GM12878 (cell line): Measurements from ENCODE around the gene MYO18B. TPM values are rescaled to one million over a fixed set of nuclear protein-coding genes. Genes with fewer than 3 reads are reported as not detected.

Source experiments
- ATAC-seq: fragments of 200-7000 bp; cut with Tn5 transposase; 3 replicates; pipeline ENCODE4 v1.9.1; 2020; ENCODE audit warnings: mild to moderate bottlenecking, moderate library complexity
- BruUV-seq: library from RNA; stranded (reverse); fragments of 400-500 nt; replicated peaks from 2 replicates; lab custom pipeline; 2021; lab: Mats Ljungman, UMichigan
- CTCF ChIA-PET: fragments of 300-600 bp; sonication (Branson Sonifier 250); formaldehyde crosslinking; extraction: SDS; loops from one replicate; lab custom pipeline; 2021; ENCODE audit warnings: inconsistent platforms; lab: Yijun Ruan, JAX
- POLR2A ChIA-PET: fragments of 350-600 bp; formaldehyde crosslinking; extraction: SDS; loops from one replicate; lab custom pipeline; 2021; ENCODE audit warnings: inconsistent platforms; lab: Charles Lee
- RAD21 ChIA-PET: fragments of 300-600 bp; sonication (Branson Sonifier 250); formaldehyde crosslinking; loops from one replicate; lab custom pipeline; 2023; ENCODE audit warnings: antibody characterized with exemption; ENCODE audit not compliant: unreplicated experiment; lab: Charles Lee
- SMC1A ChIA-PET: fragments of 300-600 bp; sonication (Branson Sonifier 250); formaldehyde crosslinking; loops from one replicate; lab custom pipeline; 2023; ENCODE audit not compliant: unreplicated experiment, uncharacterized antibody; lab: Charles Lee
- DNase-seq: peaks from one replicate; pipeline ENCODE4 v3.0.0-alpha.2; 2011; ENCODE audit warnings: low read depth, low spot score
- FAIRE-seq: peaks from 3 replicates; lab custom pipeline; 2011; peaks lifted over from hg19 to GRCh38; lab: Jason Lieb, UNC
- H2AFZ ChIP-seq: 2 replicates; pipeline ENCODE4 v1.6.0; 2011; ENCODE audit warnings: low read depth, low read length, control low read depth; ENCODE audit not compliant: control insufficient read depth
- H3K27ac ChIP-seq: 2 replicates; pipeline ENCODE4 v1.5.1; 2011; ENCODE audit warnings: control low read depth; ENCODE audit not compliant: control insufficient read depth, insufficient read depth
- H3K27me3 ChIP-seq, 2 experiments: replicated peaks in 1 of 2; 2 replicates each; pipeline versions ENCODE4 v1.6.0 to v1.6.1; 2011; ENCODE audit warnings: low read length in 1 of 2; ENCODE audit not compliant: control insufficient read depth in 2 of 2, insufficient read depth in 2 of 2
- H3K36me3 ChIP-seq, 2 experiments: 2 replicates each; pipeline ENCODE4 v1.5.1; 2011; ENCODE audit warnings: low read length in 1 of 2; ENCODE audit not compliant: control insufficient read depth in 2 of 2, insufficient read depth in 2 of 2
- H3K4me1 ChIP-seq: 2 replicates; pipeline ENCODE4 v1.6.1; 2011; ENCODE audit warnings: mild to moderate bottlenecking, low read length, moderate library complexity, mixed read lengths; ENCODE audit not compliant: control insufficient read depth, insufficient read depth
- H3K4me2 ChIP-seq: 2 replicates; pipeline ENCODE4 v1.6.0; 2011; ENCODE audit warnings: control low read depth; ENCODE audit not compliant: control insufficient read depth, insufficient read depth
- H3K4me3 ChIP-seq: fragments of 200-600 bp; sonication (generic); 2 replicates; pipeline ENCODE4 v1.5.1; 2016
- H3K79me2 ChIP-seq: 2 replicates; pipeline ENCODE4 v1.6.0; 2011; ENCODE audit warnings: low read length; ENCODE audit not compliant: control insufficient read depth, insufficient read depth
- H3K9ac ChIP-seq: 2 replicates; pipeline ENCODE4 v1.8.0; 2011; ENCODE audit warnings: low read length, control low read depth, mixed read lengths; ENCODE audit not compliant: control insufficient read depth, insufficient read depth
- H3K9me3 ChIP-seq: replicated peaks from 3 replicates; pipeline ENCODE4 v1.5.1; 2011; ENCODE audit warnings: mild to moderate bottlenecking, low read length; ENCODE audit not compliant: control insufficient read depth, insufficient read depth
- H4K20me1 ChIP-seq: 2 replicates; pipeline ENCODE4 v1.6.0; 2011; ENCODE audit not compliant: control insufficient read depth, insufficient read depth
- ELK1 ChIP-seq: IDR thresholded peaks from 2 replicates; pipeline ENCODE4 v1.6.1; 2012; ENCODE audit warnings: low read depth, low read length, improper control_type of control experiment
- NR2C2 ChIP-seq: IDR thresholded peaks from 2 replicates; pipeline ENCODE4 v1.6.1; 2011; ENCODE audit warnings: borderline replicate concordance, low read depth; ENCODE audit not compliant: control insufficient read depth, insufficient read length
- TCF3 ChIP-seq: IDR thresholded peaks from 2 replicates; pipeline ENCODE4 v1.6.1; 2012; ENCODE audit warnings: low read depth, mild to moderate bottlenecking, low read length, borderline replicate concordance; ENCODE audit not compliant: insufficient read depth
- ZNF687 ChIP-seq: fragments of 450-650 bp; IDR thresholded peaks from 2 replicates; pipeline ENCODE4 v1.6.1; 2017; ENCODE audit warnings: mild to moderate bottlenecking, moderate library complexity
- WGBS: methylation state at CpG from one replicate; pipeline ENCODE4 v1.1.6; 2016; ENCODE audit warnings: low lambda C conversion rate; ENCODE audit not compliant: insufficient replicate concordance, insufficient coverage; ENCODE audit errors: missing lambda C conversion rate; 5-methylcytosine and 5-hydroxymethylcytosine counted together
- in situ Hi-C: fragments of 300-500 bp; cut with MboI; formaldehyde crosslinking; loops from 9 replicates; pipeline ENCODE4 v1.14.3; 2018; ENCODE audit warnings: mixed read lengths
- intact Hi-C: fragments of 100-400 bp; cut with micrococcal nuclease; formaldehyde crosslinking; loops from one replicate; pipeline ENCODE4 v1.14.2; 2022; ENCODE audit not compliant: unreplicated experiment
- polyA plus RNA-seq, 11 experiments: library from polyadenylated mRNA; depleted of rRNA in 4 of 11; unstranded in 6 of 11; stranded (reverse) in 5 of 11; fragments of >200 nt; fragmentation: Nextera tagmentation in 4 of 11; fragmentation: Illumina TruSeq in 1 of 11; extraction: Ambion mirVana in 4 of 11; extraction: Trizol in 1 of 11; gene quantifications; 1 replicate in 1 of 11; 2 replicates in 10 of 11; pipeline versions ENCODE4 v1.2.1 to v1.2.3, GENCODE V29; 2011 to 2016; ENCODE audit warnings: inconsistent platforms in 2 of 11, missing spikeins in 2 of 11, low read depth in 1 of 11
- total RNA-seq, 4 experiments: library from RNA; depleted of rRNA in 3 of 4; stranded (reverse); fragments of >200 nt in 3 of 4; fragmentation: Illumina TruSeq in 1 of 4; extraction: Trizol in 1 of 4; gene quantifications; 2 replicates each; pipeline versions ENCODE4 v1.2.1 to v1.2.3, GENCODE V29; 2013 to 2021

The MYO18B gene
- total and polyA plus RNA-seq, 10 of the 15 experiments (the other 5 are each of a cell fraction or from before 2014, with no cell fraction given) = 0.05 to 2.1 (median 0.51) TPM; not detected in 1

DNA sequence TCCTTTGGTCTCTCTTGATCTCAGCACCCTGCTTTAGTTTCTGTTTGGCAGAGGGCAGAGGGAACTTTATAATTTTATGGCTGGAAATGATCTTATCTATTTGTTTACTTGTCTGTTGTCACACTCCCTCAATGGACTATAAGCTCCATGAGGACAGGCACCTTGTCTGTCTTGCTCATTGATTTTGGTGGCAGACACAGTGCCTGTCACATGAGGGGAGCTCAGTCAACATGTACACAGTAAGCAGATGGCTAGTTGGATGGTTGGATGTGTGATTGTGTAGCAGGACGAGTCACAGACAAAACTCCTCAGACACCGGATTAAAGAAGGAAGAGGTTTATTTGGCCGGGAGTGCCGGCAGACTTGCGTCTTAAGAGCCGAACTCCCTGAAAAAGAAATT lies 80.4 kb downstream of the MYO18B start:
- ATAC-seq (no peak), DNase-seq (no peak), FAIRE-seq (no peak)
- H3K4me2 ChIP-seq = no peak overlapping the region
- 78% methylated on average over 6 of the region's 6 CpGs for WGBS
- no peaks in the 10 kb centered on the region for H3K36me3 ChIP-seq
- SMC1A ChIA-PET = interaction anchor here (0.6 to 1.0 kb wide), 2 partner anchors 9 to 314 kb away, joined by 3 read pairs; no protein-coding TSS in a partner anchor
- H3K4me3 ChIP-seq = no peak overlapping the region
- CTCF ChIA-PET = no interaction called here
- in situ Hi-C loops = no loop called here
- no peak overlapping the region for H3K27ac ChIP-seq
- no TSS peak for BruUV-seq
- no peak overlapping the region for H2AFZ ChIP-seq
- POLR2A ChIA-PET = no interaction called here
- RAD21 ChIA-PET = no interaction called here
- TF ChIP-seq ZNF687 (no peak), TCF3 (no peak), NR2C2 (no peak), ELK1 (no peak)
- no peaks in the 10 kb centered on the region for H3K4me1 ChIP-seq
- H3K27me3 ChIP-seq = peaks cover 0 to 2% of the 10 kb centered on the region in 2 experiments; a peak in 2 of 4 replicates
- H3K9ac ChIP-seq = no peak overlapping the region
- no peaks in the 10 kb centered on the region for H3K79me2 ChIP-seq
- no peaks in the 10 kb centered on the region; the same call in 2 of the 3 replicates for H3K9me3 ChIP-seq
- intact Hi-C loops = no loop called here
- H4K20me1 ChIP-seq = no peaks in the 10 kb centered on the region
